CD4-positive, alpha-beta T cell treated with Interleukin-6 for 4 hours (primary cell): ENCODE data around the gene RCN2.
"Not testable (repeated sequence)": the region's sequence is repeated elsewhere in the genome, so short reads cannot be mapped to it uniquely, and the experiment has no call there.

ENCODE experiments used
- DNase-seq: peaks from one replicate; pipeline ENCODE4 v3.0.0-alpha.2; 2020; ENCODE audit warnings: mixed read lengths

RCN2 gene, protein sequence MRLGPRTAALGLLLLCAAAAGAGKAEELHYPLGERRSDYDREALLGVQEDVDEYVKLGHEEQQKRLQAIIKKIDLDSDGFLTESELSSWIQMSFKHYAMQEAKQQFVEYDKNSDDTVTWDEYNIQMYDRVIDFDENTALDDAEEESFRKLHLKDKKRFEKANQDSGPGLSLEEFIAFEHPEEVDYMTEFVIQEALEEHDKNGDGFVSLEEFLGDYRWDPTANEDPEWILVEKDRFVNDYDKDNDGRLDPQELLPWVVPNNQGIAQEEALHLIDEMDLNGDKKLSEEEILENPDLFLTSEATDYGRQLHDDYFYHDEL

GRCh38 chr15:76931397-76932134 is at the start of gene RCN2:
Gene RCN2, plus strand, starts transcription at chr15:76931749. Its CDS starts 93 bp downstream, at chr15:76931842.
- DNase-seq, result peak; percentile 95

DNA sequence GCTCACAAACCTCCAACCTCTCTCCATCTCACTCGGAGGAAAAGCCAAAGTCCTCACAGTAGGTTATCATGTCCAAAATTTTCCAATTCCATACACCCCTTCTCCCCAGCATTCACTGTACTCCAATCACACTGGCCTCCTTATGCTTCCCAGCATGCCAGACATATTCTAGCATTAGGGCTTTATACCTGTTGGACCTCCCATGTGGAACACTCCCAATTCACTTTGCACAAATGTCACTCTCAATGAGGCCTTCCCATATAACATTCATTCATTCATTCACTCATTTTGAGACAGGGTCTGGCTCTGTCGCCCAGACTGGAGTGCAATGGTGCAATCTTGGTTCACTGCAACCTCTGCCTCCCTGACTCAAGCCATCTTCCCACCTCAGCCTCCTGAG is 46.3 kb upstream of the RCN2 start:
- DNase-seq, result no peak

DNA sequence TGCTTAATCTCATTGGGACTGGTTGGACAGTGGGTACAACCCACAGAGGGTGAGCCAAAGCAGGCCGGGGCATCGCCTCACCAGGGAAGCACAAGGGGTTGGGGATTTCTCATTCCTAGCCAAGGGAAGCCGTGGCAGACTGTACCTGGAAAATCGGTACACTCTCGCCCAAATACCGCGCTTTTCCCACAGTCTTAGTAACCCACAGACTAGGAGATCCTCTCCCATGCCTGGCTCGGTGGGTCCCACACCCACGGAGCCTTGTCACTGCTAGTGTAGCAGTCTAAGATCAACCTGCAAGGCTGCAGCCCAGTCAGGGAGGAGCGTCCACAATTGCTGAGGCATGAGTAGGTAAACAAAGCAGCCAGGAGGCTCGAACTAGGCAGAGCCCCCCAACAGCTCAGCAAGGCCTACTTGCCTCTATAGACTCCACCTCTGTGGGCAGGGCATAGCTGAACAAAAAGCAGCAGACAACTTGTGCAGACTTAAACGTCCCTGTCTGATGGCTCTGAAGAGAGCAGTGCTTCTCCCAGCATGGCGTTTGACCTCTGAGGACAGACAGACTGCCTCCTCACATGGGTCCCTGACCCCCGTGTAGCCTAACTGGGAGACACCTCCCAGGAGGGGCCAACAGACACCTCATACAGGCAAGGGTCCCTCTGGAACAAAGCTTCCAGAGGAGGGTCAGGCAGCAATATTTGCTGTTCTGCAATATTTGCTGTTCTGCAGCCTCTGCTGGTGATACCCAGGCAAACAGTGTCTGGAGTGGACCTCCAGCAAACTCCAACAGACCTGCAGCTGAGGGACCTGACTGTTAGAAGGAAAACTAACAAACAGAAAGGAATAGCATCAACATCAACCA is 44.0 kb upstream of the RCN2 start:
- DNase-seq, result not testable (repeated sequence)

- DNase-seq, result not testable (repeated sequence)
These were observed 38.7 kb upstream of the RCN2 start for GRCh38 chr15:76892836-76893235.

DNA sequence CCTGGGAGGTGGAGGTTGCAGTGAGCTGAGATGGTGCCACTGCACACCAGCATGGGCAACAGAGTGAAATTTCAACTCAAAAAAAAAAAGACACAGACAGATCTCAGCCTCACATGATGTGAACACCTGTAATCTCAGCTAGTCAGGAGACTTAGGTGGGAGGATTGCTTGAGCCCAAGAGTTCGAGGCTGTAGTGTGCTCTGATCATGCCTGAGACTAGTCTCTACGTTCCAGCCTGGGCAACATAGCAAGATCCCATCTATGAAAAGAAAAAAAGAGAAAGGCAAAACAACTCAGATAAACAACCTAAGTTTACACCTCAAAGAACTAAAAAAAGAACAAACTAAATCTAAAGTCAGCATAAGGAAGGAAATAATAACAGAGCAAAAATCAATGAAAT is 37.4 kb upstream of the RCN2 start:
- no peak for DNase-seq

DNA sequence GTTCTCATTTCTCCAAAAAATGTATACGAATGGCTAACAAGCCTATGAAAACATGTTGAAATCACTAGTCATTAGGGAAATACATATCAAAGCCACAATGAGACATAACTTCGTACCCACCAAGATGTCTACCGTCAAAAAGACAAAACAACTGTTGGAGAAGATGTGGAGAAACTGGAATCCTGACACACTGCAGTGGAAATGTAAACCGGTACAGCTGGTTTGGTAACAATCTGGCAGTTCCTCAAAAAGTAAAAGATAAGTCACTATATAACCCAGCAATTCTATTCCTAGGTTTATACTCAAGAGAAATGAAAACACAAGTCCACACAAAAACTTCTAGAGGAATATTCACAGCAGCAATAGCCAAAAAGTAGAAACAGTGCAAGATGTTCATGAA is 33.4 kb upstream of the RCN2 start:
- DNase-seq, result no peak

- not testable (repeated sequence) for DNase-seq
These were observed 32.2 kb upstream of the RCN2 start for GRCh38 chr15:76899176-76899930.

DNA sequence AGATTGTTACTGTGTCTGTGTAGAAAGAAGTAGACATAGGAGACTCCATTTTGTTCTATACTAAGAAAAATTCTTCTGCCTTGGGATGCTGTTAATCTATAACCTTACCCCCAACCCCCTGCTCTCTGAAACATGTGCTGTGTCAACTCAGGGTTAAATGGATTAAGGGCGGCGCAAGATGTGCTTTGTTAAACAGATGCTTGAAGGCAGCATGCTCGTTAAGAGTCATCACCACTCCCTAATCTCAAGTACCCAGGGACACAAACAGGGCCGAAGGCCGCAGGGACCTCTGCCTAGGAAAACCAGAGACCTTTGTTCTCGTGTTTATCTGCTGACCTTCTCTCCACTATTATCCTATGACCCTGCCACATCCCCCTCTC is 31.6 kb upstream of the RCN2 start:
- DNase-seq, result not testable (repeated sequence)

- DNase-seq, result no peak
These were observed 29.6 kb upstream of the RCN2 start for GRCh38 chr15:76901965-76902364.

GRCh38 chr15:76903251-76903681 is 28.3 kb upstream of the RCN2 start:
- DNase-seq, result peak; percentile 16

GRCh38 chr15:76904461-76905012 is 27.0 kb upstream of the RCN2 start:
- DNase-seq, result peak; percentile 30

GRCh38 chr15:76905013-76905839 is 26.3 kb upstream of the RCN2 start, which contains the start of gene SCAPER:
Gene SCAPER, minus strand, starts transcription at chr15:76905340. Its CDS starts 21,523 bp downstream, at chr15:76883817.
- DNase-seq, result peak; percentile 96

DNA sequence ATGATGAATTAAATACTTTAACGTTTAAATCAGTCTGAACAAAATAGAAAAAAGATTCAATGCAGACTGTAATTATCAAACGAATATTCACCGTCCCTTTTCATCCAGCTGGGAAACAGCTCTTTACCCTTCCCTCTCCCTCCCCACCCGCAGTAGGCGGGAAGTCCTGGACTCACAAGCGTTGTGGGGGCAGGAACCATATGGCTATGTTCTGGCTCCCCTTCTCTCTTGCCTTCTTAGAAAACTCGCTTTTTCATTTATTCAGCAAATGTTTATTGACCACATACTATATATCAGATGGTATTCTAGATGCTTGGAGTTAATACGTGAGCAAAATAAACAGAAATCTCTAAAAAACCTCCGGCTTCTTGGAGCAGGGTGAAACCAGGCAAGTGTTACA is 25.7 kb upstream of the RCN2 start:
- no peak for DNase-seq

- DNase-seq, result no peak
These were observed 19.1 kb upstream of the RCN2 start for GRCh38 chr15:76912430-76912829.

DNA sequence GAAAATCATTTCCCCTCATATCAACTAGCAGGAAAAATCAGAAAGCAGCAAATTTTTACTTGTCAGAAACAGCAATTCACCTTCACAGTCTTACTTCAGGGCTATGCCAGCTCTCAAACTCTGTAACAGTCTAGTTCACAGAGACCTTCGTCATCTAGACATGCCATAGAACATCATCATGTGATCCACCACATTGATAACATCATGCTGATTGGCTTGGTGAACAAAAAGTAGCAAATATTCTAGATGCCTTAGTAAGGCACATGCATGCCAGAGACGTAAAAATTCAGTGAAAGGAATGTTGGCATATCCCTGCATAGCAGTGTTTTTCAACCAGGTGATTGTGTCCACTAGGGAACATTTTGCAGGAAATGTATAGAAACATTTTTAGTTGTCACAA is 17.8 kb upstream of the RCN2 start:
- no peak for DNase-seq

DNA sequence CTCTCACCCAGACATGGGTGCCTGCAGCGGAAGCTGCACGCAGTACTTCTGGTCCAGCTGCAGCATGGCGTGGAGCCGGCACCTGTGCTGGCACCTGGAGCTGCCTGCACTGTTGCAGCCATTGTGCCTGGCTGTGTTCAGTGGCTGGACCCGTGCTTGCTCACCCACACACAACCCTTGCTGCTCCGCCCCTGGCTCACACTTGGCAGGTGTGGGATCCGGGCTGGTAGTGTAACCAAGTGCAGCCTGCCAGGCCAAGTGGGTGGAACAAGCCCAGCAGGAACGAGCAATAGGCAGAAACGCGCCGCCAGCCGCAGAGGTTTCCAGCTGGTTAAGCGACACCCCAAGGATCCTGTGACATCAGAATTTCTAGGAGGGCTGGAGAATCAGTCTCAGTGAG is 15.2 kb upstream of the RCN2 start:
- no peak for DNase-seq

DNA sequence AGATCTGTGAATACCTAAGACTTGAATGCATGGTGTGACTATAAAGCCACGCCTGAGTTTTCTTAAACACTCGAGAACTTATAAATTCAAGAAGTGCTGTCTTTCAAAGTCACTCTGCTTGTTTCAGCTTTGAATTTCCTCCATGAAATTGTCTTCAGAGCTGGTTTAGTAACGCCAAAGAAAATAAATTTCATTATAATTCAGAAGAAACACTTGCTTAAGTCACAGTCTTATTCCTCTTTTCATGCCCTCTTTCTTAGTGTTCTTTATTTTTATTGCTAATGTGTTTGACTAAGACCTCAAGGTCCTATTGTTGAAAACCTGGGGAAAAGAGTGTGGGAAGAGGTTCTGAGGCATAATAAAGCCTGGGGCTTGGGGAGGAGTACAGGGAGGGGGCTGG is 3.3 kb upstream of the RCN2 start:
- DNase-seq, result no peak

DNA sequence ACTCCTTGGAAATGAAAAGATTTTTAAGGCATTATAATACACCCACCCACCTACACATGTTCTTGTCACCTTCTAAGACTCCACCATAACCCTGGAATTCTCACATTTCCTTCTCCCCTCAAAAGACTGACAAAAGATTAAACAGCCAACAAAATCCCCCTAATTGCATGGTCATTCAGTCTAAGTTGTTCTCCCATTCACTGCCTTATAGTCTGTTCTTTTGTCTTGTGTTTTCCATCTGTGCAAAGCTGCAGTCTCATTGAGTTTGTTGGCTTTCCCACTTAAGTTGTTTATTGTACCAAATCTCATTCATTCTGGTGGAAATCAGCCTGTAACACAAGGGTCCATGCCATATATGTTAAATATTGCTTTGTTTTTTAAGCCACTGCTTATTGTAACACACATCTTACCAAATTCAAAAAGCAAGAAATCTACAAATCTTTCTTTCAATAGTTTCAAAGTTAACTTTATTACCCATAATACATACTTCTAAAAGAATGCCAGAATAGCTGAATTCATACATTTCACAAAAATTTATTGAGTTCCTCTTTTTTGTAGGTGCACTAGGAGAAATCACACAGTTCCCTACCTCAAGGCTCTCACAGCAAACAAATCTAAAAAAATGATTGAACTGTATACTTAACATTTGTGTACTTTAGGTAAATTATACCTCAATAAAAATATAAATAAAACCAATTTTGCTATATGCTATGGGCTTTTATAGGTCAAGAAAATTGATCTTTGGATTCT is 2.4 kb upstream of the RCN2 start:
- no peak for DNase-seq

GRCh38 chr15:76930831-76931396 is 635 bp upstream of the RCN2 start:
- DNase-seq, result no peak
